ENCODE results near the gene PHLDB1. TPM values are rescaled to one million over a fixed set of nuclear protein-coding genes. Genes with fewer than 3 reads are reported as not detected.
"Not testable (repeated sequence)": the region's sequence is repeated elsewhere in the genome, so short reads cannot be mapped to it uniquely, and the experiment has no call there.

PHLDB1 gene
- total RNA-seq, 6 donors from 2014 or later: 45.5 to 188 (median 100) TPM

DNA sequence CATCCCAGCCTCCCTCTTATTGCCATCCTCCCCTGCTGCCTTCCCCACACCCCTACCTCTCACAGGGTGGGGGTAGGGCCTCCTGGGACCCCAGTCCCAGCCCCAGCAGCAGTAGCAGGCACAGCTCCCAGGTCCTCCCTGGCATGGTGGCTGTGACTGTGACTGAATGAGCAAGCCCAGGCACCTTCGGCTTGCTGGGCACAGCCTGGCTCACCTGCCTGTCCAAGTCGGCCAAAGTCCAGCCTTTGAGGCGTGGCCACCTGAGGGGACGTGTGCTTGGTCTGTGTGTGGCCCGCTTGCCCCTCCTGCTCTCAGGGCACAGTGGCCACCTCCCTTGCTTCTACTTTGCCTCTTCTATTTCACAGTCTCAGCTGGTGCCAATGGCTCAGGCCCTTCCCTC is 72.1 kb downstream of the PHLDB1 start, which contains the start of gene TREH:
TSS of gene TREH (minus strand) at position 168 of the 400 bp plus-strand sequence. CDS start at position 145, 23 bp downstream.
- Histone ChIP-seq H3K36me3 (no peaks in the 10 kb centered on the region), H3K27ac (no peak within 1 kb of the TSS), H3K4me1 (no peaks in the 10 kb centered on the region), H3K9me3 (no peaks in the 10 kb centered on the region), H3K4me3 (no peak within 1 kb of the TSS), H3K27me3 (no peaks in the 10 kb centered on the region)
- DNase-seq (no peak), ATAC-seq (ENCODE audit: low FRiP score in 2 of 2) (peak; percentile 12 to 20)
- WGBS, 2 donors: 77 to 94% methylated on average over 3 to 5 of the region's 5 CpGs
- TF ChIP-seq, protein P1, sequence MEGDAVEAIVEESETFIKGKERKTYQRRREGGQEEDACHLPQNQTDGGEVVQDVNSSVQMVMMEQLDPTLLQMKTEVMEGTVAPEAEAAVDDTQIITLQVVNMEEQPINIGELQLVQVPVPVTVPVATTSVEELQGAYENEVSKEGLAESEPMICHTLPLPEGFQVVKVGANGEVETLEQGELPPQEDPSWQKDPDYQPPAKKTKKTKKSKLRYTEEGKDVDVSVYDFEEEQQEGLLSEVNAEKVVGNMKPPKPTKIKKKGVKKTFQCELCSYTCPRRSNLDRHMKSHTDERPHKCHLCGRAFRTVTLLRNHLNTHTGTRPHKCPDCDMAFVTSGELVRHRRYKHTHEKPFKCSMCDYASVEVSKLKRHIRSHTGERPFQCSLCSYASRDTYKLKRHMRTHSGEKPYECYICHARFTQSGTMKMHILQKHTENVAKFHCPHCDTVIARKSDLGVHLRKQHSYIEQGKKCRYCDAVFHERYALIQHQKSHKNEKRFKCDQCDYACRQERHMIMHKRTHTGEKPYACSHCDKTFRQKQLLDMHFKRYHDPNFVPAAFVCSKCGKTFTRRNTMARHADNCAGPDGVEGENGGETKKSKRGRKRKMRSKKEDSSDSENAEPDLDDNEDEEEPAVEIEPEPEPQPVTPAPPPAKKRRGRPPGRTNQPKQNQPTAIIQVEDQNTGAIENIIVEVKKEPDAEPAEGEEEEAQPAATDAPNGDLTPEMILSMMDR (IDR thresholded peaks at IDR 0.05): no peak
- no peak for TF ChIP-seq POLR2A (IDR thresholded peaks at IDR 0.05)
- TF ChIP-seq EP300 (IDR thresholded peaks at IDR 0.05): no peak
- no peak for TF ChIP-seq POLR2AphosphoS5 (IDR thresholded peaks at IDR 0.05)

DNA sequence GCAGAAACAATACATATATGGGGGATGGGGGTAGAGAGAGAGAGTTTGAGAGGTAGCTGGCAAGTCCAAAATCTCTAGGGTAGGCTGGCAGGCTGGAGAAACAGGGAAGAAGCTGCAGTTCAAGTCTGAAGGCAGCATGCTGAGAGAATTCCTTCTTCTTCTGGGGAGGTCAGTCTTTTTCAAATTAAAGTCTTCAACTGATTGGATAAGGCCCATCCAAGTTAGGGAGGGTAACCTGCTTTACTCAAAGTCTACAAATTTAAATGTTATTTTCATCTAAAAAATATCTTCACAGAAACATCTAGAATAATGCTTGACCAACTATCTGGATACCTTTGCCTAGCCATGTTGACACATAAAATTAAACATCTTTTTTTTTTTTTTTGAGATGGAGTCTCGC is 75.0 kb downstream of the PHLDB1 start:
- Histone ChIP-seq H3K27ac (no peak overlapping the region), H3K36me3 (no peaks in the 10 kb centered on the region), H3K9me3 (no peaks in the 10 kb centered on the region), H3K27me3 (no peaks in the 10 kb centered on the region), H3K4me3 (no peak overlapping the region), H3K4me1 (no peaks in the 10 kb centered on the region)
- DNase-seq: no peak
- ATAC-seq (ENCODE audit: low FRiP score in 2 of 2): no peak
- WGBS, 2 donors: 88 to 92% methylated on average over 1 of the region's 1 CpG
- TF ChIP-seq POLR2AphosphoS5 (IDR thresholded peaks at IDR 0.05) (no peak), EP300 (IDR thresholded peaks at IDR 0.05) (no peak), POLR2A (IDR thresholded peaks at IDR 0.05) (no peak)
- TF ChIP-seq, protein P1 (IDR thresholded peaks at IDR 0.05): no peak

DNA sequence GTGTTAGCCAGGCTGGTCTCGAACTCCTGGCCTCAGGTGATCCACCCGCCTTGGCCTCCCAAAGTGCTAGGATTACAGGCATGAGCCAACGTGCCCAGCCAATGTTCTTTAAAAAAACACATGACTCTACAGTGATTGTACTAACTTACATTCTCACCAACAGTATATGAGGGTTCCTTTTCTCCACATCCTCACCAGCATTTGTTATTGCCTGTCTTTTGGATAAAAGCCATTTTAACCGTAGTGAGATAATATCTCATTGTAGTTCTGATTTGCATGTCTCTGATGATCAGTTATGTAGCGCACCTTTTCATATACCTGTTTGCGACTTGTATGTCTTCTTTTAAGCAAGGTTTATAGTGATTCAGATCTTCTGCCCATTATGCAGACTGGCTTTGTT is 75.5 kb downstream of the PHLDB1 start:
- not testable (repeated sequence) for ATAC-seq (ENCODE audit: low FRiP score in 2 of 2)

DNA sequence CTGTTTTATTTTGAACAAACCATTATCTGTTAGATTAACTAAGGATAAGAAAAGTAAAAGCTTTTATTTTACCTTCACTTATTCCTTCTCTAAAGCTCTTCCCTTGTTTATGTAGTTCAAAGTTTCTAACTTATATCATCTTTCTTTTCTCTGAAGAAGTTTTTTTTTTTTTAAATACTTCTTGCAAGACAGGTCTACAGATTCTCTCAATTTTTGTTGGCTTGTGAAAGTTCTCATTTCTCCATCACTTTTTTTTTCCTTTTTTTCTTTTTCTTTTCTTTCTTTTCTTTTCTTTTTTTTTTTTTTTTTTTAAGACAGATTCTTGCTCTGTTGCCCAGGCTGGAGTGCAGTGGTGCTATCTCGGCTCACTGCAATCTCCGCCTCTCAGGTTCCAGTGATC is 76.8 kb downstream of the PHLDB1 start:
- no peak for DNase-seq

More for the DNA sequence above, 75.5 kb downstream of the PHLDB1 start:
- not testable (repeated sequence) for H3K4me1 ChIP-seq, DNase-seq, H3K9me3 ChIP-seq, H3K4me3 ChIP-seq, H3K27ac ChIP-seq, H3K36me3 ChIP-seq, H3K27me3 ChIP-seq
- 75 to 78% methylated on average over 6 of the region's 6 CpGs for WGBS, 2 donors

DNA sequence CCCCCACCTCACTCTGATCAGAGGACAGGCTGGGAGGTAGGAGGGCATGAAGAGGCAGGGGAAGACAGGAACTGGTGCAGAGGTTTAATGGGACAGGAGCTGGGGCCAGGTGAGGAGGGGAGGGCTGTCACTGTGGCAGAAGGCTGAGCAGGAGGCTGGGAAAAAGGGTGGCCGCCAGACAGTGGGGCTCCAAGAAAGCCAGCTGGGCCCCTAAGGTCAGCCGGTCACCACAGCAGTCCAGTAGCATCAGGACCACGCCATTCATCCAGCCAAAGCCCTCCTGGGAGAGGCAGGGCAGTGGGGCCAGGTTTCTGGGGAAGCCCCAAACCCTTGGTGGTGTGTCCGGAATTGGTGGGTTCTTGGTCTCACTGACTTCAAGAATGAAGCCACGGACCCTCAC is 80.5 kb downstream of the PHLDB1 start:
- H3K9me3 ChIP-seq: no peaks in the 10 kb centered on the region
- no peaks in the 10 kb centered on the region for H3K27me3 ChIP-seq
- H3K27ac ChIP-seq: no peak overlapping the region
- peaks cover 14 to 21% (median 17%) of the 10 kb centered on the region in 4 donors for H3K4me1 ChIP-seq
- TF ChIP-seq POLR2A (IDR thresholded peaks at IDR 0.05) (no peak), POLR2AphosphoS5 (IDR thresholded peaks at IDR 0.05) (no peak), EP300 (IDR thresholded peaks at IDR 0.05) (no peak)
- TF ChIP-seq, protein P1 (IDR thresholded peaks at IDR 0.05): no peak
- ATAC-seq (ENCODE audit: low FRiP score in 2 of 2) (no peak), DNase-seq (no peak)
- no peak overlapping the region for H3K4me3 ChIP-seq
- WGBS, 2 donors: 67 to 77% methylated on average over 1 to 3 of the region's 5 CpGs
- no peaks in the 10 kb centered on the region for H3K36me3 ChIP-seq

More for the DNA sequence above, 76.8 kb downstream of the PHLDB1 start:
- H3K4me3 ChIP-seq: no peak overlapping the region
- peaks cover 0 to 2% (median under 1%) of the 10 kb centered on the region in 4 donors for H3K4me1 ChIP-seq
- no peak overlapping the region for H3K27ac ChIP-seq
- H3K36me3 ChIP-seq: no peaks in the 10 kb centered on the region
- TF ChIP-seq POLR2A (IDR thresholded peaks at IDR 0.05) (no peak), EP300 (IDR thresholded peaks at IDR 0.05) (no peak), POLR2AphosphoS5 (IDR thresholded peaks at IDR 0.05) (no peak)
- TF ChIP-seq, protein P1 (IDR thresholded peaks at IDR 0.05): no peak
- WGBS, 2 donors: 87 to 100% methylated on average over 2 of the region's 2 CpGs
- no peak for ATAC-seq (ENCODE audit: low FRiP score in 2 of 2)
- H3K27me3 ChIP-seq: no peaks in the 10 kb centered on the region
- H3K9me3 ChIP-seq: no peaks in the 10 kb centered on the region

DNA sequence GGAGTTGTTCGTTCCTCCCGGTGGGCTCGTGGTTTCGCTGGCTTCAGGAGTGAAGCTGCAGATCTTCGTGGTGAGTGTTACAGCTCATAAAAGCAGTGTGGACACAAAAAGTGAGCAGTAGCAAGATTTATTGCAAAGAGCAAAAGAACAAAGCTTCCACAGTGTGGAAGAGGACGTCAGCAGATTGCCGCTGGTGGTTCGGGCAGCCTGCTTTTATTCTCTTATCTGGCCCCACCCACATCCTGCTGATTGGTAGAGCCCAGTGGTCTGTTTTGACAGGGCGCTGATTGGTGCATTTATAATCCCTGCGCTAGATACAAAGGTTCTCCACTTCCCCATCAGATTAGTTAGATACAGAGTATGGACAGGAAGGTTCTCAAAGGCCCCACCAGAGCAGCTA is 80.9 kb downstream of the PHLDB1 start:
- not testable (repeated sequence) for H3K4me3 ChIP-seq; ATAC-seq (ENCODE audit: low FRiP score in 2 of 2); DNase-seq; H3K27me3 ChIP-seq; H3K36me3 ChIP-seq; H3K27ac ChIP-seq; H3K9me3 ChIP-seq
- WGBS, 2 donors: 81 to 83% methylated on average over 10 of the region's 10 CpGs
- H3K4me1 ChIP-seq: peaks cover 14 to 21% (median 17%) of the 10 kb centered on the region in 4 donors

Data from upper lobe of left lung (tissue), 6 donors.